Progenitor cell of endocrine pancreas (in vitro differentiated cells): Measurements from ENCODE around the gene ANTXRL. TPM values are rescaled to one million over a fixed set of nuclear protein-coding genes. Genes with fewer than 3 reads are reported as not detected.

Source experiments
- DNase-seq: peaks from one replicate; pipeline ENCODE4 v3.0.0; 2021; ENCODE audit warnings: low spot score; ENCODE audit not compliant: unreplicated experiment
- H3K27ac Mint-ChIP-seq: 2 replicates; pipeline ENCODE4 v1.8.0; 2021; ENCODE audit warnings: mild to moderate bottlenecking, moderate library complexity, mixed read lengths
- H3K27me3 Mint-ChIP-seq: 2 replicates; pipeline ENCODE4 v1.8.0; 2021; ENCODE audit warnings: mixed read lengths
- H3K36me3 Mint-ChIP-seq: 2 replicates; pipeline ENCODE4 v1.8.0; 2022; ENCODE audit warnings: mixed read lengths; ENCODE audit not compliant: insufficient read depth
- H3K4me1 Mint-ChIP-seq: 2 replicates; pipeline ENCODE4 v1.8.0; 2021; ENCODE audit warnings: low read depth, mixed read lengths
- H3K4me3 Mint-ChIP-seq: 2 replicates; pipeline ENCODE4 v1.8.0; 2021; ENCODE audit warnings: low read depth, mild to moderate bottlenecking, moderate library complexity, mixed read lengths
- H3K9me3 Mint-ChIP-seq: 2 replicates; pipeline ENCODE4 v1.8.0; 2021; ENCODE audit warnings: low read depth, mixed read lengths
- CTCF ChIP-seq: fragments of 200-600 bp; sonication (generic); IDR thresholded peaks from one replicate; pipeline ENCODE4 v1.5.0; 2021; ENCODE audit warnings: antibody characterized with exemption, mild to moderate bottlenecking; ENCODE audit not compliant: unreplicated experiment
- total RNA-seq: library from RNA; stranded (reverse); gene quantifications from 2 replicates; pipeline ENCODE4 v1.2.1, GENCODE V29; 2021

ANTXRL gene
- total RNA-seq, 1 donor from 2014 or later: not detected

DNA sequence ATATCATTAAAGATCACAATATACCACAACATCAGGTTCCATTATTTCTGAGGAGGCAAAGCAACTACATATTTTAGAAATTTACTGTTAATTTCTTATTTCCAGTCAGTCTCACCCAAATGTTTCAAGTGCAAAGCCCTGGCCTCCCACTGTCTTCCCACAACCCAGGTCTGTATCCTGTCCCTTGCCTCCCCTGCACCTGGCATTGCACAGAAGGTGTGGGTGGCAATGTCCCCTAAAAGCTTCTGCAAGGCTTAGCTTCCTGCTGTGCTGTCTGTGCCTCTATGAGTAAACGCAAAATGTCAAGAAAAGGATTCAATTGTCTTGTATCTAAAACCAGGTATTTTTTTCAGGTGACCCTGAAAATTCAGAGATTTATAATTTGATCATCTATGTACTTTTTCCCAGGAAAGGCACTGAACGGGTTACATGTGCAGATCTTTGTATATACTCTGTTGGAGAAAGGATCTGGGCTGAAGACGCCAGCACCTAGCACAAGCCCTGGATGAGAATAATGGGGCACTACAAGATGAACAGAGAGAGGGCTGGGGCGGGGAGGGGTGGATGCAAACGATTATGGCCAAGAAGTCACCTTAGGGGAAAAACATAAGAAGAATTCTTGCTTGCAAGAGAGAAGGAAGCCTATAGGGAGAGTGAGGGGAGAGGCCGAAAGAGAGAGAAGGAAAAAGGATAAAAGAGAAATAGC lies 3.1 kb upstream of the ANTXRL start:
- Mint-ChIP-seq H3K27me3 (peaks cover 73% of the 10 kb centered on the region), H3K4me1 (peaks cover 8% of the 10 kb centered on the region), H3K36me3 (no peaks in the 10 kb centered on the region), H3K4me3 (peak overlapping the region; percentile 69), H3K9me3 (no peaks in the 10 kb centered on the region), H3K27ac (peak overlapping the region; percentile 8)
- no peak for DNase-seq
- no peak for TF ChIP-seq CTCF

DNA sequence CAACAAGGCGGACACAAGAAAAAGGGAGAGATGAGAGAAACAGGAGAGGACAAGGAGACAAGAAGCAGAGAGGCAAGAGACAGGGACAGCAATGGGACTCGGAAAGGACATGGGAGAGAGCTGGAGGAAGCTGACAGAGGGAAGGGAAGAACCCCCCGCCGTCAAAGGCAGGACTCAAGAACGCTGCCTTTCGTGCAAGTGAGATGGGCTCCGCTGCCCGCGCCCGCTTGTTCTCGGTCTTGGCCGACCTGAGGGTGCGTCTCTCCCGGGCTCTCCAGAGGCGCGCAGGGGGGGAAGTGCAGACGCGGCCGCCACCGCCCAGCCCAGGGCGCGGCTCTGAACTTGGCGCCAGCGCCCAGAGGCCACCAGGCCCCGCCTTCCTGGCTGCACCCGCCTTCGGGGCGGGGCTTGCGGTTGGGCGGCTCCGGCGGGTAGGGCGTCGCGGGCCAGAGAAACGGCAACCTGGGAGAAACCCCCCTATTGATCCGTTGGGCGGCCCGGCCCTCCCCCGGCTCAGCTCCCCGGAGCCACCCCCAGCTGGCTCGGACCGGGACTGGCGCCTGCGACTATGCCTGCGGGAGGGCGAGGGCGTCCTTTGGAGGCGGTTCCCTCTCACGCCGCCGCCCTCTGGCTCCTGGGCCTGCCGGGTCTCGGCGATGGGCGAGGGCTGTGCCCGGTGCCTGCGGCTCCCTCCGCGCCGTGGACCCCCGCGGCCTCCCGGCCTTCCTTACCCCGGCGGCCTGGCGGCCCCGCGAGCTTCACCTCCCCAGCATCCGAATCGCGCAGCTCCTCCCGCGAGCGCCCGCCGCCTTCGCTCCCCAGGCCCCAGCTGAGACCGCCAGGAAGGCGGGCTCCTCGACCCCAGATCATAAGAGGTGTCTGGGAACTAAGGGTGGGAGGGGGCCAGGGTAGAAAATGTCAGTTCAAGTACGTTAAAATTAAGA lies 2.2 kb upstream of the ANTXRL start:
- DNase-seq: peak; percentile 75
- no peaks in the 10 kb centered on the region for H3K36me3 Mint-ChIP-seq
- H3K4me1 Mint-ChIP-seq: peaks cover 8% of the 10 kb centered on the region
- H3K27ac Mint-ChIP-seq: no peak overlapping the region
- H3K27me3 Mint-ChIP-seq: peaks cover 74% of the 10 kb centered on the region
- no peaks in the 10 kb centered on the region for H3K9me3 Mint-ChIP-seq
- peak overlapping the region; percentile 69 for H3K4me3 Mint-ChIP-seq
- no peak for TF ChIP-seq CTCF

DNA sequence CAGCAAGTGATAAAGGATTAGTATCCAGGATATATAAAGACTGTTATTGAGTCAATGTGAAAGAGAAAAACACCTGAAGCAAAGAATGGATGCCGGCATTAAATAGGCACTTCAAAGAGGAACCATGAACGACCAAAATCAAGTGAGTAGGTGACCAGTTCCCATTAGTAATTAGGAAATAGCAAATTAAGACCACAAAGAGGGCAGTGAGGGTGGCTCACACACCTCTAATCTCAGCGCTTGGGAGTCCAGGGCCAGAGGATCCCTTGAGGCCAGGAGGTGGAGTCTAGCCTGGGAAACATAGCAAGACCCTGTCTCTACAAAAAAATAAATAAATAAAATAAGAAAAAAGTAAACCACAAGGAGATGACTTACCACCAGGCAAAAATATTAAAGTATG lies 1.5 kb upstream of the ANTXRL start:
- DNase-seq: no peak
- no peaks in the 10 kb centered on the region for H3K9me3 Mint-ChIP-seq
- H3K36me3 Mint-ChIP-seq: no peaks in the 10 kb centered on the region
- H3K4me3 Mint-ChIP-seq: peak overlapping the region; percentile 66
- peak overlapping the region; percentile 20 for H3K27ac Mint-ChIP-seq
- TF ChIP-seq CTCF: no peak
- peaks cover 70% of the 10 kb centered on the region for H3K27me3 Mint-ChIP-seq
- peaks cover 8% of the 10 kb centered on the region for H3K4me1 Mint-ChIP-seq

DNA sequence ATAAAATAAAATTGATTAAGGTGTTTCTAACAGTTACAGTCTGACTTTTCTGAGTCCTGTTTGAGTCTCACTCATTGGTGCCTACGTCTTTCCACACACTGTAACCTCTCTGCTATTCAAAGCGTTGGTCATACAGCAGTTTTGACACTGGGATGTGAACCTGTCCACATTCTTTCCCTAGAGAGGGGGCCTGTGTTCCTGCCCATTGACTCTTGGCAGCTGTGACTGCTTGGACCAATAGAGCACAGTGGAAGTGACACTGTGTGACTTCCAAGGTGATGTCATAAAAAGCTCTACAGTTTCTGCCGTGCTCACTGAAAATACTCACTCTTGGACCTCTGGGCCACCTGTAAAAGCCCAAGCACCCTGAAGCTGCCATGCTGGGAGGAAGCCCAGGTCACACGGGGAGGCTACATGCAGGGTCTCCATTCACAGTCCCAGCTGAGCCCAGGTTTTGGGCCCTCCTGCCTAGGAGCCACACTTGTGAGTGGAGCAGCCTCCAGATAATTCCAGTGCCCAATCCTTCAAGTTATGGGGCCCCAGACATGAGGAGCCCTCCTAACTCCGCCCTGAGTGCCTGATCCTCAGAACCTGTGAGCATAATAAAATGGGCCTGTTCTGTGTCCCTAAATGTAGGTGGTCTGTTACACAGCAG lies 704 bp upstream of the ANTXRL start:
- DNase-seq: no peak
- H3K36me3 Mint-ChIP-seq: no peaks in the 10 kb centered on the region
- no peak for TF ChIP-seq CTCF
- no peaks in the 10 kb centered on the region for H3K9me3 Mint-ChIP-seq
- H3K27me3 Mint-ChIP-seq: peaks cover 70% of the 10 kb centered on the region
- H3K4me1 Mint-ChIP-seq: peaks cover 8% of the 10 kb centered on the region
- no peak overlapping the region for H3K27ac Mint-ChIP-seq
- H3K4me3 Mint-ChIP-seq: no peak overlapping the region

DNA sequence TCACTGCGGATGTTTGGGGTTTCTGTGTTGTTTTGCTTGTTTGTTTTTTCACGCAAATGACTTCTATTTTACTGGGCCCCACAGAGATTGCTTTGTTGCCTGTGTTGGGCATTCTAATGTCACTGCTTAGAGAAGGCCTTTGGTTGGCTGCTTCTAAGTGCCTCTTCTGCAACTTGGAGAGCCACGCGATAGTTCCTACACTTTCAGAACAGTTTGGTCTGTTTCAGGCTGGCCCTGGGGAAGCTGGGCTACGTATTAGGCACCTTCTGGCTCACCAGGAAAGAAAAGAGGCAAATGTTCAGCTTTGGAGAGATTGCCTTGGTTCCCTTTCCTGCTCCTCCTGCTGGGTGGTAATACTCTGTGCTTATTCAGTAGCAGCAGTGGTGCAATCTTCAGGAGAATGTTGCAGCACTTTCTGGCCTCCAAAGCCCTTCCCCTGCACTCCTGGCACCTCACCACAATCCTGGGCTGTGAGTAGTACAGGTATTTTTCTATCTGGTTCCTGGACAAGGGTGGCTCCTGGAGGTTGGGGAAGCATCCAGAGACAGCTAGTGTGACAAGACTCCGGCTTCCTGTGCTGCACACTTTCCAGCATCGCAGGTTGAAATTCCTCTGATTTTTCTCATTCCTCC lies 1.2 kb downstream of the ANTXRL start:
- H3K9me3 Mint-ChIP-seq: no peaks in the 10 kb centered on the region
- no peaks in the 10 kb centered on the region for H3K36me3 Mint-ChIP-seq
- no peak for DNase-seq
- H3K27me3 Mint-ChIP-seq: peaks cover 69% of the 10 kb centered on the region
- no peak for TF ChIP-seq CTCF
- peaks cover 5% of the 10 kb centered on the region for H3K4me1 Mint-ChIP-seq
- no peak overlapping the region for H3K27ac Mint-ChIP-seq
- H3K4me3 Mint-ChIP-seq: no peak overlapping the region
